ENCODE data around the gene RAB5IF.

RAB5IF gene

DNA sequence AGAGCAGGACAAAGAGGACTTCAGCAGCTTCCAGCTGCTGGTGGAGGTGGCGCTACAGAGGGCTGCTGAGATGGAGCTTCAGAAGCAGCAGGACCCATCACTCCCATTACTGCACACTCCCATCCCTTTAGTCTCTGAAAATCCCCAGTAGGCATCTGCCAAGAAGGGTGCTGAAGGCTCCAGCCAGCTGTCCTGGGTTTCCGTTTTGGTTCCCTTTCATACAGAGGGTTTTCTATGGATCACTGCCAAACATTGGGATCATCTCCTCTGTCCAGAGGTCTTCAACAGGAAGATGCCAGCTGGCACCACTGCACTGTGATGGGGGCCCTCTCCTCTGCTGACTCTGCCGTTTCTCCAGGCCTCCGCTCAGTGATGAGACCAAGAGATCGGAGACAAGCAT, 14.3 kb upstream of the RAB5IF start:
- no peak overlapping the region for H3K27ac ChIP-seq (ENCODE audit: low read depth, low read length)
- no peak for DNase-seq
- no peak overlapping the region for H4K91ac ChIP-seq (ENCODE audit: low read depth, low read length)
- no peak overlapping the region for H2BK5ac ChIP-seq (ENCODE audit: low read depth, low read length, poor library complexity)
- H3K9ac ChIP-seq (ENCODE audit: low read length): no peak overlapping the region
- no peak overlapping the region for H3K23ac ChIP-seq (ENCODE audit: low read length)
- no peak overlapping the region for H3K4ac ChIP-seq (ENCODE audit: low read depth, low read length)
- H3K79me1 ChIP-seq (ENCODE audit: low read length): no peaks in the 10 kb centered on the region
- H4K8ac ChIP-seq (ENCODE audit: low read depth, low read length): no peak overlapping the region
- no peak overlapping the region for H4K12ac ChIP-seq (ENCODE audit: low read depth, low read length)
- H3K36me3 ChIP-seq (ENCODE audit: control insufficient read depth in 1 of 2, insufficient read depth in 2 of 2, low read length in 2 of 2): peaks cover 12 to 23% of the 10 kb centered on the region in 2 experiments
- no peak overlapping the region for H3K4me2 ChIP-seq (ENCODE audit: low read length)
- no peak overlapping the region for H2AK5ac ChIP-seq (ENCODE audit: low read length)
- H2AFZ ChIP-seq (ENCODE audit: insufficient read depth, low read length, poor library complexity): no peak overlapping the region
- H3K14ac ChIP-seq (ENCODE audit: low read length): no peak overlapping the region
- H3K9me3 ChIP-seq (ENCODE audit: insufficient read depth, low read depth, low read length): peaks cover 6% of the 10 kb centered on the region
- no peak overlapping the region for H2BK120ac ChIP-seq (ENCODE audit: insufficient read depth, low read length, poor library complexity)
- no CpG with 5 or more reads among the region's 5 CpGs for whole genome bisulfite sequencing (ENCODE audit: extremely low coverage, insufficient coverage, insufficient read length)
- no peak overlapping the region for H2BK12ac ChIP-seq (ENCODE audit: low read length)
- H3K18ac ChIP-seq (ENCODE audit: low read length): no peak overlapping the region
- no peaks in the 10 kb centered on the region for H3K27me3 ChIP-seq (ENCODE audit: insufficient read depth, low read length)
- no peak overlapping the region for H3K4me3 ChIP-seq (ENCODE audit: low read depth, low read length)
- no peaks in the 10 kb centered on the region for H3K4me1 ChIP-seq (ENCODE audit: control insufficient read depth in 1 of 2, insufficient read depth in 2 of 2, low read length in 2 of 2)
- no peaks in the 10 kb centered on the region for H3K79me2 ChIP-seq (ENCODE audit: control insufficient read depth, insufficient read depth, low read length, poor library complexity)

- no peak overlapping the region for H3K27ac ChIP-seq (ENCODE audit: low read depth, low read length)
- H3K9ac ChIP-seq (ENCODE audit: low read length): no peak overlapping the region
- H3K79me1 ChIP-seq (ENCODE audit: low read length): no peaks in the 10 kb centered on the region
- no peak overlapping the region for H4K12ac ChIP-seq (ENCODE audit: low read depth, low read length)
- H2BK5ac ChIP-seq (ENCODE audit: low read depth, low read length, poor library complexity): no peak overlapping the region
- no peaks in the 10 kb centered on the region for H3K27me3 ChIP-seq (ENCODE audit: insufficient read depth, low read length)
- no peak overlapping the region for H2AK5ac ChIP-seq (ENCODE audit: low read length)
- no CpG with 5 or more reads among the region's 9 CpGs for WGBS (ENCODE audit: extremely low coverage, insufficient coverage, insufficient read length)
- no peak overlapping the region for H3K4ac ChIP-seq (ENCODE audit: low read depth, low read length)
- peaks cover 12 to 23% of the 10 kb centered on the region in 2 experiments for H3K36me3 ChIP-seq (ENCODE audit: control insufficient read depth in 1 of 2, insufficient read depth in 2 of 2, low read length in 2 of 2)
- H2BK120ac ChIP-seq (ENCODE audit: insufficient read depth, low read length, poor library complexity): no peak overlapping the region
- no peaks in the 10 kb centered on the region for H3K79me2 ChIP-seq (ENCODE audit: control insufficient read depth, insufficient read depth, low read length, poor library complexity)
- H3K14ac ChIP-seq (ENCODE audit: low read length): no peak overlapping the region
- no peak overlapping the region for H4K91ac ChIP-seq (ENCODE audit: low read depth, low read length)
- H4K8ac ChIP-seq (ENCODE audit: low read depth, low read length): no peak overlapping the region
- H3K4me3 ChIP-seq (ENCODE audit: low read depth, low read length): no peak overlapping the region
- no peaks in the 10 kb centered on the region for H3K4me1 ChIP-seq (ENCODE audit: control insufficient read depth in 1 of 2, insufficient read depth in 2 of 2, low read length in 2 of 2)
- H3K23ac ChIP-seq (ENCODE audit: low read length): no peak overlapping the region
- no peak overlapping the region for H3K18ac ChIP-seq (ENCODE audit: low read length)
- H2AFZ ChIP-seq (ENCODE audit: insufficient read depth, low read length, poor library complexity): no peak overlapping the region
- H3K9me3 ChIP-seq (ENCODE audit: insufficient read depth, low read depth, low read length): peaks cover 6% of the 10 kb centered on the region
- H3K4me2 ChIP-seq (ENCODE audit: low read length): no peak overlapping the region
- no peak overlapping the region for H2BK12ac ChIP-seq (ENCODE audit: low read length)
- peak in 1 of 2 donors; percentile 58 for DNase-seq
Observed at GRCh38 chr20:36591854-36592641, 13.5 kb upstream of the RAB5IF start.

GRCh38 chr20:36593347-36593929, 12.1 kb upstream of the RAB5IF start:
- H4K8ac ChIP-seq (ENCODE audit: low read depth, low read length): no peak overlapping the region
- no peak overlapping the region for H2AK5ac ChIP-seq (ENCODE audit: low read length)
- no peak overlapping the region for H3K4ac ChIP-seq (ENCODE audit: low read depth, low read length)
- no peak overlapping the region for H4K12ac ChIP-seq (ENCODE audit: low read depth, low read length)
- no peak for DNase-seq
- H3K27ac ChIP-seq (ENCODE audit: low read depth, low read length): no peak overlapping the region
- no peak overlapping the region for H3K4me3 ChIP-seq (ENCODE audit: low read depth, low read length)
- H3K27me3 ChIP-seq (ENCODE audit: insufficient read depth, low read length): no peaks in the 10 kb centered on the region
- no peak overlapping the region for H2BK12ac ChIP-seq (ENCODE audit: low read length)
- no peak overlapping the region for H3K23ac ChIP-seq (ENCODE audit: low read length)
- no peak overlapping the region for H2BK120ac ChIP-seq (ENCODE audit: insufficient read depth, low read length, poor library complexity)
- peaks cover 3% of the 10 kb centered on the region for H3K9me3 ChIP-seq (ENCODE audit: insufficient read depth, low read depth, low read length)
- H2BK5ac ChIP-seq (ENCODE audit: low read depth, low read length, poor library complexity): no peak overlapping the region
- WGBS (ENCODE audit: extremely low coverage, insufficient coverage, insufficient read length): no CpG with 5 or more reads among the region's 5 CpGs
- peaks cover 12 to 18% of the 10 kb centered on the region in 2 experiments for H3K36me3 ChIP-seq (ENCODE audit: control insufficient read depth in 1 of 2, insufficient read depth in 2 of 2, low read length in 2 of 2)
- no peak overlapping the region for H3K4me2 ChIP-seq (ENCODE audit: low read length)
- H3K79me2 ChIP-seq (ENCODE audit: control insufficient read depth, insufficient read depth, low read length, poor library complexity): no peaks in the 10 kb centered on the region
- H3K18ac ChIP-seq (ENCODE audit: low read length): no peak overlapping the region
- no peak overlapping the region for H3K9ac ChIP-seq (ENCODE audit: low read length)
- H3K4me1 ChIP-seq (ENCODE audit: control insufficient read depth in 1 of 2, insufficient read depth in 2 of 2, low read length in 2 of 2): no peaks in the 10 kb centered on the region
- H2AFZ ChIP-seq (ENCODE audit: insufficient read depth, low read length, poor library complexity): no peak overlapping the region
- no peaks in the 10 kb centered on the region for H3K79me1 ChIP-seq (ENCODE audit: low read length)
- H4K91ac ChIP-seq (ENCODE audit: low read depth, low read length): no peak overlapping the region
- H3K14ac ChIP-seq (ENCODE audit: low read length): no peak overlapping the region

GRCh38 chr20:36599912-36600345, 5.7 kb upstream of the RAB5IF start:
- H3K36me3 ChIP-seq (ENCODE audit: control insufficient read depth in 1 of 2, insufficient read depth in 2 of 2, low read length in 2 of 2): no peaks in the 10 kb centered on the region
- H3K4me1 ChIP-seq (ENCODE audit: control insufficient read depth in 1 of 2, insufficient read depth in 2 of 2, low read length in 2 of 2): peaks cover 1 to 5% of the 10 kb centered on the region in 2 experiments
- H3K27ac ChIP-seq (ENCODE audit: low read depth, low read length): no peak overlapping the region
- no CpG with 5 or more reads among the region's 5 CpGs for WGBS (ENCODE audit: extremely low coverage, insufficient coverage, insufficient read length)
- H2AK5ac ChIP-seq (ENCODE audit: low read length): no peak overlapping the region
- H3K18ac ChIP-seq (ENCODE audit: low read length): no peak overlapping the region
- no peak overlapping the region for H4K91ac ChIP-seq (ENCODE audit: low read depth, low read length)
- H3K4ac ChIP-seq (ENCODE audit: low read depth, low read length): no peak overlapping the region
- H3K14ac ChIP-seq (ENCODE audit: low read length): no peak overlapping the region
- no peak for DNase-seq
- H2BK12ac ChIP-seq (ENCODE audit: low read length): no peak overlapping the region
- no peak overlapping the region for H4K12ac ChIP-seq (ENCODE audit: low read depth, low read length)
- H3K79me1 ChIP-seq (ENCODE audit: low read length): no peaks in the 10 kb centered on the region
- H3K4me3 ChIP-seq (ENCODE audit: low read depth, low read length): no peak overlapping the region
- H3K9ac ChIP-seq (ENCODE audit: low read length): no peak overlapping the region
- no peak overlapping the region for H3K23ac ChIP-seq (ENCODE audit: low read length)
- no peaks in the 10 kb centered on the region for H3K9me3 ChIP-seq (ENCODE audit: insufficient read depth, low read depth, low read length)
- H3K79me2 ChIP-seq (ENCODE audit: control insufficient read depth, insufficient read depth, low read length, poor library complexity): no peaks in the 10 kb centered on the region
- H2AFZ ChIP-seq (ENCODE audit: insufficient read depth, low read length, poor library complexity): no peak overlapping the region
- H2BK120ac ChIP-seq (ENCODE audit: insufficient read depth, low read length, poor library complexity): no peak overlapping the region
- no peak overlapping the region for H2BK5ac ChIP-seq (ENCODE audit: low read depth, low read length, poor library complexity)
- H3K4me2 ChIP-seq (ENCODE audit: low read length): no peak overlapping the region
- no peak overlapping the region for H4K8ac ChIP-seq (ENCODE audit: low read depth, low read length)
- H3K27me3 ChIP-seq (ENCODE audit: insufficient read depth, low read length): no peaks in the 10 kb centered on the region
